Heart left ventricle (tissue), 16 donors: ENCODE measurements around the gene ENOX2. TPM values are rescaled to one million over a fixed set of nuclear protein-coding genes. Genes with fewer than 3 reads are reported as not detected.
"Not testable (repeated sequence)": the region's sequence is repeated elsewhere in the genome, so short reads cannot be mapped to it uniquely, and the experiment has no call there.

Experiments
- ATAC-seq, 4 donors: fragments of 200-7000 bp; cut with Tn5 transposase; one replicate each; pipeline ENCODE4 v1.9.1; 2020 to 2022; ENCODE audit warnings: moderate library complexity in 4 of 4, mild to moderate bottlenecking in 3 of 4, moderate number of reproducible peaks in 1 of 4
- DNase-seq, 5 donors: peaks; one replicate each; pipeline ENCODE4 v3.0.0-alpha.2; 2020
- H3K27ac ChIP-seq, 12 donors: fragments of 200-600 bp; sonication (generic) in 4 of 12; one replicate each; pipeline versions ENCODE4 v1.5.0 to v1.8.0; 2016 to 2022; ENCODE audit warnings: mild to moderate bottlenecking in 2 of 12
- H3K27me3 ChIP-seq, 9 donors: fragments of 200-600 bp; sonication (generic) in 2 of 9; one replicate each; pipeline versions ENCODE4 v1.5.1 to v1.8.0; 2016 to 2022; ENCODE audit warnings: mild to moderate bottlenecking in 3 of 9
- H3K36me3 ChIP-seq, 9 donors: fragments of 200-600 bp; sonication (generic) in 2 of 9; one replicate each; pipeline versions ENCODE4 v1.5.0 to v1.8.0; 2018 to 2022; ENCODE audit warnings: mild to moderate bottlenecking in 2 of 9
- H3K4me1 ChIP-seq, 12 donors: fragments of 200-600 bp; sonication (generic) in 4 of 12; one replicate each; pipeline versions ENCODE4 v1.5.0 to v1.8.0; 2016 to 2022; ENCODE audit warnings: mild to moderate bottlenecking in 3 of 12
- H3K4me3 ChIP-seq, 12 donors: fragments of 200-600 bp; sonication (generic) in 4 of 12; one replicate each; pipeline versions ENCODE4 v1.5.0 to v1.8.0; 2017 to 2022; ENCODE audit warnings: mild to moderate bottlenecking in 9 of 12, moderate library complexity in 4 of 12
- H3K9me3 ChIP-seq, 12 donors: fragments of 200-600 bp; sonication (generic) in 4 of 12; one replicate each; pipeline versions ENCODE4 v1.5.0 to v1.8.0; 2016 to 2022; ENCODE audit warnings: mild to moderate bottlenecking in 1 of 12
- CTCF ChIP-seq, 12 donors: fragments of 200-600 bp; sonication (generic) in 4 of 12; IDR thresholded peaks; one replicate each; pipeline versions ENCODE4 v1.5.0 to v1.8.0; 2018 to 2022; ENCODE audit warnings: antibody characterized with exemption in 12 of 12, mild to moderate bottlenecking in 5 of 12
- POLR2A ChIP-seq, 2 donors: fragments of 450-650 bp; IDR thresholded peaks; one replicate each; pipeline ENCODE4 v1.6.1; 2017; ENCODE audit warnings: antibody characterized with exemption in 2 of 2, mild to moderate bottlenecking in 2 of 2, moderate library complexity in 2 of 2
- WGBS, 4 donors: extraction: QIAGEN DNeasy Blood & Tissue Kit in 2 of 4; methylation state at CpG; one replicate each; pipeline versions ENCODE4 v1.1.5 to v1.1.7; 2013 to 2018; 5-methylcytosine and 5-hydroxymethylcytosine counted together
- intact Hi-C, 10 donors: fragments of 100-400 bp; cut with DNase I; formaldehyde crosslinking; loops; one replicate each; pipeline versions ENCODE4 v1.11.1 to v1.14.2; 2022
- polyA plus RNA-seq, 2 donors: library from polyadenylated mRNA; stranded (reverse); fragments of 200-250 nt; gene quantifications; one replicate each; pipeline ENCODE4 v1.2.3, GENCODE V29; 2013
- total RNA-seq, 9 donors: library from RNA; depleted of rRNA in 2 of 9; stranded (reverse); fragments of >200 nt in 2 of 9; fragmentation: NEBNext Ultra II Directional in 3 of 9; extraction: Animal tissue kit (Norgen Biotek cat#: 25700) in 3 of 9; gene quantifications; one replicate each; pipeline versions ENCODE4 v1.1.0 to v1.2.4, GENCODE V29; 2016 to 2023
- donor health status: ischemic (EF 13 %, LVEDD 7.1; RV severe dilation, severe dysfunction).
- donor health status: healthy with polysubstance abuse.
- donor health status: DM: no; HTN: yes; CAD: no.
- donor health status: DM: no; HTN: no; CAD: no.
- donor health status: ischemic (EF 25% LVEDD 6.9; RV normal size, moderate dysfunction).
- donor health status: ischemic (EF 25% LVEDD 5.7; RV mildly dilated, moderate dysfunction).
- donor health status: healthy.
- donor health status: DM: yes; HTN: yes; CAD: no.
- donor health status: ischemic (EF 35%, LVEDD 5.7; RV mildly dilated, moderate dysfunction).
- donor health status: nonischemic (EF 11% LVEDD 7.7; RV severe dilation, severe dysfunction).
- donor health status: DM: yes; HTN: yes; CAD: no.
- donor health status: PGD.
- donor health status: ischemic (EF 29% LVEDD 5.4; RV normal size, mild dysfunction).
- donor health status: nonischemic (EF 23%, LVEDD 6.1; RV moderate dilation, normal function).

Gene ENOX2
- total and polyA plus RNA-seq, 11 donors = 3.0 to 23.0 (median 17.4) TPM

- no peak overlapping the region for H3K27ac ChIP-seq
- WGBS, 4 donors = 60 to 95% (median 79%) methylated on average over 3 of the region's 3 CpGs
- no peak for ATAC-seq
- no peaks in the 10 kb centered on the region for H3K9me3 ChIP-seq
- intact Hi-C loops = no loop called here
- DNase-seq = no peak
- no peak for TF ChIP-seq CTCF (IDR thresholded peaks at IDR 0.05)
- TF ChIP-seq POLR2A (IDR thresholded peaks at IDR 0.05) = no peak
- peaks cover 0 to 3% (median 0%) of the 10 kb centered on the region in 9 donors for H3K27me3 ChIP-seq
- no peaks in the 10 kb centered on the region for H3K36me3 ChIP-seq
- peaks cover 0 to 16% (median 0%) of the 10 kb centered on the region in 12 donors for H3K4me1 ChIP-seq
- H3K4me3 ChIP-seq = no peak overlapping the region
Observed at GRCh38 chrX:130828641-130829040, 74.4 kb downstream of the ENOX2 start.

- peaks cover 0 to 15% (median 0%) of the 10 kb centered on the region in 12 donors for H3K4me1 ChIP-seq
- H3K4me3 ChIP-seq = no peak overlapping the region
- WGBS, 4 donors = 58 to 93% (median 80%) methylated on average over 2 of the region's 2 CpGs
- no peaks in the 10 kb centered on the region for H3K36me3 ChIP-seq
- no peak for DNase-seq
- no peak for ATAC-seq
- intact Hi-C loops = no loop called here
- H3K27me3 ChIP-seq = peaks cover 0 to 3% (median 0%) of the 10 kb centered on the region in 9 donors
- TF ChIP-seq CTCF (IDR thresholded peaks at IDR 0.05) (no peak), POLR2A (IDR thresholded peaks at IDR 0.05) (no peak)
- no peak overlapping the region for H3K27ac ChIP-seq
- no peaks in the 10 kb centered on the region for H3K9me3 ChIP-seq
Observed at GRCh38 chrX:130827648-130828047, 75.4 kb downstream of the ENOX2 start.

- no peak overlapping the region for H3K4me3 ChIP-seq
- no peak for DNase-seq
- no peaks in the 10 kb centered on the region for H3K9me3 ChIP-seq
- no peak overlapping the region for H3K27ac ChIP-seq
- peaks cover 0 to 15% (median 0%) of the 10 kb centered on the region in 12 donors for H3K4me1 ChIP-seq
- no peak for TF ChIP-seq POLR2A (IDR thresholded peaks at IDR 0.05)
- no peak for ATAC-seq
- 50 to 94% (median 70%) methylated on average over 1 of the region's 1 CpG for WGBS, 4 donors
- peaks cover 0 to 3% (median 0%) of the 10 kb centered on the region in 9 donors for H3K27me3 ChIP-seq
- intact Hi-C loops = no loop called here
- H3K36me3 ChIP-seq = no peaks in the 10 kb centered on the region
Observed at GRCh38 chrX:130826249-130826648, 76.8 kb downstream of the ENOX2 start.

GRCh38 chrX:130825525-130825924, 77.5 kb downstream of the ENOX2 start:
- Histone ChIP-seq H3K27me3 (peaks cover 0 to 3% (median 0%) of the 10 kb centered on the region in 9 donors), H3K36me3 (no peaks in the 10 kb centered on the region), H3K27ac (no peak overlapping the region), H3K9me3 (no peaks in the 10 kb centered on the region), H3K4me3 (no peak overlapping the region), H3K4me1 (peaks cover 0 to 10% (median 0%) of the 10 kb centered on the region in 12 donors)
- DNase-seq (no peak), ATAC-seq (no peak)
- intact Hi-C loops = no loop called here
- 90 to 98% (median 95%) methylated on average over 2 of the region's 2 CpGs for WGBS, 4 donors
- TF ChIP-seq CTCF (IDR thresholded peaks at IDR 0.05) (no peak), POLR2A (IDR thresholded peaks at IDR 0.05) (no peak)

GRCh38 chrX:130819367-130819766, 83.6 kb downstream of the ENOX2 start:
- H3K9me3 ChIP-seq, ATAC-seq, H3K36me3 ChIP-seq, intact Hi-C loops, H3K27ac ChIP-seq, H3K27me3 ChIP-seq, H3K4me1 ChIP-seq, DNase-seq, H3K4me3 ChIP-seq: not testable (repeated sequence)
- 93 to 100% (median 95%) methylated on average over 4 of the region's 4 CpGs for WGBS, 4 donors

GRCh38 chrX:130813932-130814331, 89.1 kb downstream of the ENOX2 start:
- DNase-seq, H3K27me3 ChIP-seq, H3K4me3 ChIP-seq, ATAC-seq, H3K4me1 ChIP-seq, H3K27ac ChIP-seq, intact Hi-C loops, H3K36me3 ChIP-seq: not testable (repeated sequence)
- 79 to 85% (median 81%) methylated on average over 3 to 5 of the region's 5 CpGs for WGBS, 4 donors
- H3K9me3 ChIP-seq = peaks cover 0 to 20% (median 0%) of the 10 kb centered on the region in 12 donors
